K562 (cell line): Measurements from ENCODE around the gene PLD6. TPM values are rescaled to one million over a fixed set of nuclear protein-coding genes. Genes with fewer than 3 reads are reported as not detected.

ENCODE experiments used
- ATF1 ChIP-seq, 2 experiments: fragments of 450-650 bp in 1 of 2; IDR thresholded peaks; 2 replicates each; pipeline ENCODE4 v1.6.1; 2016; ENCODE audit warnings: missing compliant biosample characterization in 1 of 2, missing genetic modification characterization in 1 of 2
- BRF1 ChIP-seq: IDR thresholded peaks from 3 replicates; pipeline ENCODE4 v1.6.1; 2011; ENCODE audit warnings: borderline replicate concordance, mild to moderate bottlenecking; ENCODE audit not compliant: insufficient read length; ENCODE audit errors: extremely low read depth
- CBFA2T3 ChIP-seq: fragments of 450-650 bp; IDR thresholded peaks from 2 replicates; pipeline ENCODE4 v1.6.1; 2017
- CBX1 ChIP-seq: sonication (generic); IDR thresholded peaks from 2 replicates; pipeline ENCODE4 v1.6.1; 2016; ENCODE audit warnings: antibody characterized with exemption, low read depth, mild to moderate bottlenecking
- COPS2 ChIP-seq: fragments of 450-650 bp; conservative IDR thresholded peaks from 2 replicates; pipeline ENCODE4 v1.6.1; 2016; ENCODE audit warnings: mild to moderate bottlenecking, moderate library complexity
- EP400 ChIP-seq: fragments of 450-650 bp; IDR thresholded peaks from 2 replicates; pipeline ENCODE4 v1.6.1; 2017; ENCODE audit warnings: antibody characterized with exemption, mild to moderate bottlenecking, moderate library complexity
- GABPB2 ChIP-seq: fragments of 250-450 bp; sonication (Bioruptor Pico); conservative IDR thresholded peaks from 2 replicates; pipeline ENCODE4 v1.5.1; 2021; ENCODE audit warnings: mild to moderate bottlenecking
- GATA2 ChIP-seq: sonication (generic); formaldehyde crosslinking; IDR thresholded peaks from 2 replicates; pipeline ENCODE4 v1.4.0; 2020; ENCODE audit warnings: mild to moderate bottlenecking, missing genetic modification reagents
- HNRNPK ChIP-seq: fragments of 200-400 bp; formaldehyde crosslinking; IDR thresholded peaks from one replicate; pipeline ENCODE4 v1.6.1; 2018; ENCODE audit warnings: mild to moderate bottlenecking, low read depth, low read length; ENCODE audit not compliant: poor library complexity, severe bottlenecking
- ILF3 ChIP-seq: fragments of 450-650 bp; IDR thresholded peaks from 2 replicates; pipeline ENCODE4 v1.6.1; 2018; ENCODE audit warnings: antibody characterized with exemption, mild to moderate bottlenecking, moderate library complexity, borderline replicate concordance
- KHSRP ChIP-seq: fragments of 450-650 bp; IDR thresholded peaks from 2 replicates; pipeline ENCODE4 v1.6.1; 2017
- KLF1 ChIP-seq: fragments of 450-650 bp; IDR thresholded peaks from 2 replicates; pipeline ENCODE4 v1.6.1; 2016; ENCODE audit warnings: missing genetic modification characterization, missing compliant biosample characterization
- NFE2 ChIP-seq: IDR thresholded peaks from 2 replicates; pipeline ENCODE4 v1.6.1; 2014; ENCODE audit warnings: antibody characterized with exemption, low read depth
- SIN3B ChIP-seq: fragments of 450-650 bp; IDR thresholded peaks from 2 replicates; pipeline ENCODE4 v1.6.1; 2017; ENCODE audit warnings: low read depth, mild to moderate bottlenecking, moderate library complexity
- SNIP1 ChIP-seq: fragments of 450-650 bp; IDR thresholded peaks from 2 replicates; pipeline ENCODE4 v1.7.1; 2017; ENCODE audit warnings: low read depth, mild to moderate bottlenecking
- SREBF2 ChIP-seq: sonication (generic); formaldehyde crosslinking; IDR thresholded peaks from 2 replicates; pipeline ENCODE4 v1.4.0; 2020; ENCODE audit warnings: mild to moderate bottlenecking, missing genetic modification reagents
- ZNF134 ChIP-seq: fragments of 250-450 bp; sonication (Bioruptor Pico); conservative IDR thresholded peaks from 2 replicates; pipeline ENCODE4 v1.4.0; 2020
- ZNF76 ChIP-seq: fragments of 250-450 bp; sonication (Bioruptor Pico); IDR thresholded peaks from 2 replicates; pipeline ENCODE4 v1.4.0; 2020; ENCODE audit warnings: mild to moderate bottlenecking, moderate library complexity, borderline replicate concordance
- ZNF79 ChIP-seq: fragments of 250-450 bp; sonication (Bioruptor Pico); IDR thresholded peaks from 2 replicates; pipeline ENCODE4 v1.4.0; 2020; ENCODE audit warnings: low read depth, mild to moderate bottlenecking, moderate library complexity
- polyA plus RNA-seq, 8 experiments: library from polyadenylated mRNA; depleted of rRNA in 4 of 8; stranded (reverse) in 5 of 8; unstranded in 3 of 8; fragments of >200 nt; fragmentation: Nextera tagmentation in 2 of 8; fragmentation: Illumina TruSeq in 1 of 8; extraction: Ambion mirVana in 2 of 8; extraction: Trizol in 1 of 8; gene quantifications; 2 replicates each; pipeline versions ENCODE4 v1.2.1 to v1.2.3, GENCODE V29; 2011 to 2014; ENCODE audit warnings: inconsistent platforms in 1 of 8, missing spikeins in 1 of 8
- total RNA-seq, 7 experiments: library from RNA; depleted of rRNA in 6 of 7; stranded (reverse); fragments of >200 nt in 6 of 7; fragmentation: Illumina TruSeq in 2 of 7; extraction: Trizol in 2 of 7; gene quantifications; 2 replicates each; pipeline versions ENCODE4 v1.2.1 to v1.2.3, GENCODE V29; 2011 to 2021; ENCODE audit warnings: low replicate concordance in 1 of 7
- TF ChIP-seq, protein P1 (sequence below): fragments of 250-450 bp; sonication (Bioruptor Pico); IDR thresholded peaks from 2 replicates; pipeline ENCODE4 v1.9.0; 2021; ENCODE audit warnings: mild to moderate bottlenecking, inconsistent platforms
- TF ChIP-seq, protein P2 (sequence below): fragments of 250-450 bp; sonication (Bioruptor Pico); IDR thresholded peaks from 2 replicates; pipeline ENCODE4 v1.5.0; 2021
- TF ChIP-seq, protein P3 (sequence below): IDR thresholded peaks from 3 replicates; pipeline ENCODE4 v1.6.1; 2011; ENCODE audit warnings: borderline replicate concordance, mild to moderate bottlenecking; ENCODE audit not compliant: insufficient read length, insufficient read depth
- TF ChIP-seq, protein P4 (sequence below): sonication (generic); formaldehyde crosslinking; IDR thresholded peaks from 2 replicates; pipeline ENCODE4 v1.5.0; 2020; ENCODE audit warnings: missing genetic modification reagents

Gene PLD6
- total and polyA plus RNA-seq, 9 of the 15 experiments (the other 6 are each of a cell fraction or from before 2014, with no cell fraction given): 3.6 to 15.6 (median 10.0) TPM

DNA sequence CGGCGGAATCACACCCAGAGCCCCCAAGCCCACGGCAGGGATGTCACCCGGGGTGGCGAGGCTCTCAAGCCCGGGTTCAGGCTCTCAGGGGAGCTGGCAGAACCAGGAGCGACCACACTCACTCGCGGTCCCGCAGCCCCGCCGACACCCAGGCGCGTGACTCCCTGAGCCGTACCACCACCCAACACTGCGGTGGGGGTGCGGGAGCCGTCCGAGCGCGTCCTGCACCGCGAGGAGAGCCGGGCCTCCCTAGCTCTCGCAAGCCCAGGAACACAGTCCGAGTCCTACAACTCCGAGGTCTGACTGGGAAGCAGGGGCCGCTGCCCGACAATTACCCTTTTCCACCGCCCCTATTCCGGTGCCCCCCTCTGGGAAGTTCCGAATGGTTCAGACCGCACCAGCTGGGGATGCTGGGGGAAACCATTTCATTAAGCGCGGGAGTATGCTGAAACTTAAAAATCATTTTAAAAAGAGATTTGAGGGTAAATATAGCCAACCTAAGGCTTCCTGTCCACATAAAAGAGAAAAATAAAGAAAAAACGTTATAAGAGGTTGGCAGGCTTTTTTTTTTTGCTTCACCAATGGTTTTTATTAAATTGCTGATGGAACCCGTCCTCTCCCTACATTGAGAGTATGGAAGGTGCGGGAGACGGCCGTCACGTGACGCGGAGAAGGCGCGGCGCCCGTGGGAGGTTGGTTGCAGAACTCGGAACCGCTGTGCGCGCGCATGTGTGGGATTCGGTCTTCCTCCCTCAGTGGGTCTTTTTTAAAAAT, 31.1 kb upstream of the PLD6 start, which contains the start of gene FLCN (continued):
- TF ChIP-seq GATA2 (CRISPR knock-in tag): no peak
- TF ChIP-seq ATF1 (CRISPR knock-in tag; IDR thresholded peaks at IDR 0.05): no peak
- TF ChIP-seq ATF1 (tag; IDR thresholded peaks at IDR 0.05): peak; percentile 73
- TF ChIP-seq CBX1: no peak
- no peak for TF ChIP-seq ZNF79
- no peak for TF ChIP-seq HNRNPK
- TF ChIP-seq SREBF2 (CRISPR knock-in tag): no peak
- no peak for TF ChIP-seq ZNF76
- TF ChIP-seq, protein P1, sequence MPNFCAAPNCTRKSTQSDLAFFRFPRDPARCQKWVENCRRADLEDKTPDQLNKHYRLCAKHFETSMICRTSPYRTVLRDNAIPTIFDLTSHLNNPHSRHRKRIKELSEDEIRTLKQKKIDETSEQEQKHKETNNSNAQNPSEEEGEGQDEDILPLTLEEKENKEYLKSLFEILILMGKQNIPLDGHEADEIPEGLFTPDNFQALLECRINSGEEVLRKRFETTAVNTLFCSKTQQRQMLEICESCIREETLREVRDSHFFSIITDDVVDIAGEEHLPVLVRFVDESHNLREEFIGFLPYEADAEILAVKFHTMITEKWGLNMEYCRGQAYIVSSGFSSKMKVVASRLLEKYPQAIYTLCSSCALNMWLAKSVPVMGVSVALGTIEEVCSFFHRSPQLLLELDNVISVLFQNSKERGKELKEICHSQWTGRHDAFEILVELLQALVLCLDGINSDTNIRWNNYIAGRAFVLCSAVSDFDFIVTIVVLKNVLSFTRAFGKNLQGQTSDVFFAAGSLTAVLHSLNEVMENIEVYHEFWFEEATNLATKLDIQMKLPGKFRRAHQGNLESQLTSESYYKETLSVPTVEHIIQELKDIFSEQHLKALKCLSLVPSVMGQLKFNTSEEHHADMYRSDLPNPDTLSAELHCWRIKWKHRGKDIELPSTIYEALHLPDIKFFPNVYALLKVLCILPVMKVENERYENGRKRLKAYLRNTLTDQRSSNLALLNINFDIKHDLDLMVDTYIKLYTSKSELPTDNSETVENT (CRISPR knock-in tag): no peak
- no peak for TF ChIP-seq KLF1 (tag)
- TF ChIP-seq NFE2: no peak; the same call in 1 of the 2 replicates
- TF ChIP-seq KHSRP: no peak
- no peak for TF ChIP-seq BRF1
- TF ChIP-seq, protein P2, sequence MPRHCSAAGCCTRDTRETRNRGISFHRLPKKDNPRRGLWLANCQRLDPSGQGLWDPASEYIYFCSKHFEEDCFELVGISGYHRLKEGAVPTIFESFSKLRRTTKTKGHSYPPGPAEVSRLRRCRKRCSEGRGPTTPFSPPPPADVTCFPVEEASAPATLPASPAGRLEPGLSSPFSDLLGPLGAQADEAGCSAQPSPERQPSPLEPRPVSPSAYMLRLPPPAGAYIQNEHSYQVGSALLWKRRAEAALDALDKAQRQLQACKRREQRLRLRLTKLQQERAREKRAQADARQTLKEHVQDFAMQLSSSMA (CRISPR knock-in tag): no peak
- TF ChIP-seq EP400: peak; percentile 91
- no peak for TF ChIP-seq COPS2
- peak; percentile 37; the same call in 1 of the 2 replicates for TF ChIP-seq SIN3B
- TF ChIP-seq, protein P3, sequence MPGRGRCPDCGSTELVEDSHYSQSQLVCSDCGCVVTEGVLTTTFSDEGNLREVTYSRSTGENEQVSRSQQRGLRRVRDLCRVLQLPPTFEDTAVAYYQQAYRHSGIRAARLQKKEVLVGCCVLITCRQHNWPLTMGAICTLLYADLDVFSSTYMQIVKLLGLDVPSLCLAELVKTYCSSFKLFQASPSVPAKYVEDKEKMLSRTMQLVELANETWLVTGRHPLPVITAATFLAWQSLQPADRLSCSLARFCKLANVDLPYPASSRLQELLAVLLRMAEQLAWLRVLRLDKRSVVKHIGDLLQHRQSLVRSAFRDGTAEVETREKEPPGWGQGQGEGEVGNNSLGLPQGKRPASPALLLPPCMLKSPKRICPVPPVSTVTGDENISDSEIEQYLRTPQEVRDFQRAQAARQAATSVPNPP: no peak
- TF ChIP-seq ILF3: no peak
- TF ChIP-seq CBFA2T3: peak; percentile 30; the same call in 1 of the 2 replicates
- TF ChIP-seq, protein P4, sequence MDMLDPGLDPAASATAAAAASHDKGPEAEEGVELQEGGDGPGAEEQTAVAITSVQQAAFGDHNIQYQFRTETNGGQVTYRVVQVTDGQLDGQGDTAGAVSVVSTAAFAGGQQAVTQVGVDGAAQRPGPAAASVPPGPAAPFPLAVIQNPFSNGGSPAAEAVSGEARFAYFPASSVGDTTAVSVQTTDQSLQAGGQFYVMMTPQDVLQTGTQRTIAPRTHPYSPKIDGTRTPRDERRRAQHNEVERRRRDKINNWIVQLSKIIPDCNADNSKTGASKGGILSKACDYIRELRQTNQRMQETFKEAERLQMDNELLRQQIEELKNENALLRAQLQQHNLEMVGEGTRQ (CRISPR knock-in tag): peak; percentile 98
- no peak for TF ChIP-seq ZNF134 (CRISPR knock-in tag)
- no peak for TF ChIP-seq GABPB2
- no peak for TF ChIP-seq SNIP1
